ENCODE data around the gene MRPS23. TPM values are rescaled to one million over a fixed set of nuclear protein-coding genes. Genes with fewer than 3 reads are reported as not detected.
"Not testable (repeated sequence)": the region's sequence is repeated elsewhere in the genome, so short reads cannot be mapped to it uniquely, and the experiment has no call there.

MRPS23 gene
- total RNA-seq, 1 donor from 2014 or later, result 27.0 TPM

- H3K4me3 ChIP-seq (ENCODE audit: low read depth, low read length), result peak overlapping the region; percentile 69
- DNase-seq (ENCODE audit: low read depth), result no peak
- TF ChIP-seq CTCF (conservative IDR thresholded peaks at IDR 0.05; ENCODE audit: low read depth, low read length), result no peak
Measured at GRCh38 chr17:57849163-57849873, 526 bp downstream of the MRPS23 start.

- not testable (repeated sequence) for DNase-seq (ENCODE audit: low read depth); H3K4me3 ChIP-seq (ENCODE audit: low read depth, low read length)
Measured at GRCh38 chr17:57846056-57846945, 3.5 kb downstream of the MRPS23 start.

GRCh38 chr17:57842280-57842679 is 7.6 kb downstream of the MRPS23 start:
- H3K4me3 ChIP-seq (ENCODE audit: low read depth, low read length), result no peak overlapping the region
- TF ChIP-seq CTCF (conservative IDR thresholded peaks at IDR 0.05; ENCODE audit: low read depth, low read length), result no peak

GRCh38 chr17:57839571-57839923 is 10.3 kb downstream of the MRPS23 start:
- DNase-seq (ENCODE audit: low read depth), result no peak
- no peak overlapping the region for H3K4me3 ChIP-seq (ENCODE audit: low read depth, low read length)
- TF ChIP-seq CTCF (conservative IDR thresholded peaks at IDR 0.05; ENCODE audit: low read depth, low read length), result no peak

More at GRCh38 chr17:57842280-57842679, 7.6 kb downstream of the MRPS23 start:
- DNase-seq (ENCODE audit: low read depth), result no peak

- no peak overlapping the region for H3K4me3 ChIP-seq (ENCODE audit: low read depth, low read length)
- no peak for TF ChIP-seq CTCF (conservative IDR thresholded peaks at IDR 0.05; ENCODE audit: low read depth, low read length)
- no peak for DNase-seq (ENCODE audit: low read depth)
Measured at GRCh38 chr17:57838857-57839570, 10.8 kb downstream of the MRPS23 start.

GRCh38 chr17:57838453-57838852 is 11.4 kb downstream of the MRPS23 start:
- DNase-seq (ENCODE audit: low read depth), result no peak
- TF ChIP-seq CTCF (conservative IDR thresholded peaks at IDR 0.05; ENCODE audit: low read depth, low read length), result no peak
- no peak overlapping the region for H3K4me3 ChIP-seq (ENCODE audit: low read depth, low read length)

GRCh38 chr17:57835333-57835900 is 14.4 kb downstream of the MRPS23 start:
- no peak for DNase-seq (ENCODE audit: low read depth)
- no peak for TF ChIP-seq CTCF (conservative IDR thresholded peaks at IDR 0.05; ENCODE audit: low read depth, low read length)
- H3K4me3 ChIP-seq (ENCODE audit: low read depth, low read length), result no peak overlapping the region

Measured in epithelial cell of proximal tubule (primary cell).